IPS DF 6.9 (cell line): ENCODE data around the gene EN2.

Experiments
- DNase-seq: peaks from one replicate; pipeline ENCODE4 v3.0.0-alpha.2; 2013; ENCODE audit warnings: low read depth, low spot score
- H3K27ac ChIP-seq: one replicate; pipeline ENCODE4 v1.5.1; 2013; ENCODE audit warnings: low read length, control low read depth
- H3K27me3 ChIP-seq: 2 replicates; pipeline ENCODE4 v1.6.1; 2013; ENCODE audit warnings: mild to moderate bottlenecking, low read length; ENCODE audit not compliant: control insufficient read depth, insufficient read depth
- H3K36me3 ChIP-seq: 2 replicates; pipeline ENCODE4 v1.6.1; 2013; ENCODE audit warnings: low read length; ENCODE audit not compliant: control insufficient read depth, insufficient read depth
- H3K4me1 ChIP-seq: 2 replicates; pipeline ENCODE4 v1.6.1; 2013; ENCODE audit warnings: low read length; ENCODE audit not compliant: control insufficient read depth, insufficient read depth
- H3K4me3 ChIP-seq: 2 replicates; pipeline ENCODE4 v1.5.1; 2013; ENCODE audit warnings: mild to moderate bottlenecking, low read length
- H3K9me3 ChIP-seq: 2 replicates; pipeline ENCODE4 v1.6.1; 2013; ENCODE audit warnings: low read length, inconsistent platforms; ENCODE audit not compliant: control insufficient read depth, insufficient read depth
- WGBS: extraction: QIAGEN DNeasy Blood & Tissue Kit; methylation state at CpG from one replicate; pipeline ENCODE4 v1.1.7; 2013; ENCODE audit warnings: mixed read lengths, missing lambda C conversion rate; ENCODE audit not compliant: insufficient read length, insufficient coverage; 5-methylcytosine and 5-hydroxymethylcytosine counted together

The EN2 gene

GRCh38 chr7:155457544-155458110 is 302 bp upstream of the EN2 start:
- Histone ChIP-seq H3K27me3 (peaks cover 93% of the 10 kb centered on the region), H3K4me3 (no peak overlapping the region)
- DNase-seq: no peak

GRCh38 chr7:155458878-155459699 is 1.2 kb downstream of the EN2 start:
- no peaks in the 10 kb centered on the region for H3K9me3 ChIP-seq
- no CpG with 5 or more reads among the region's 68 CpGs for WGBS
- DNase-seq: no peak
- H3K4me3 ChIP-seq: no peak overlapping the region
- H3K27me3 ChIP-seq: peaks cover 92% of the 10 kb centered on the region
- H3K4me1 ChIP-seq: 0 out of 2 replicates have a peak, but pooled peaks cover 6% of the 10 kb centered on the region
- H3K36me3 ChIP-seq: no peaks in the 10 kb centered on the region
- H3K27ac ChIP-seq: no peak overlapping the region

More at GRCh38 chr7:155457544-155458110, 302 bp upstream of the EN2 start:
- no CpG with 5 or more reads among the region's 98 CpGs for WGBS
- Histone ChIP-seq H3K36me3 (no peaks in the 10 kb centered on the region), H3K9me3 (no peaks in the 10 kb centered on the region), H3K27ac (no peak overlapping the region), H3K4me1 (peaks cover 7% of the 10 kb centered on the region)

DNA sequence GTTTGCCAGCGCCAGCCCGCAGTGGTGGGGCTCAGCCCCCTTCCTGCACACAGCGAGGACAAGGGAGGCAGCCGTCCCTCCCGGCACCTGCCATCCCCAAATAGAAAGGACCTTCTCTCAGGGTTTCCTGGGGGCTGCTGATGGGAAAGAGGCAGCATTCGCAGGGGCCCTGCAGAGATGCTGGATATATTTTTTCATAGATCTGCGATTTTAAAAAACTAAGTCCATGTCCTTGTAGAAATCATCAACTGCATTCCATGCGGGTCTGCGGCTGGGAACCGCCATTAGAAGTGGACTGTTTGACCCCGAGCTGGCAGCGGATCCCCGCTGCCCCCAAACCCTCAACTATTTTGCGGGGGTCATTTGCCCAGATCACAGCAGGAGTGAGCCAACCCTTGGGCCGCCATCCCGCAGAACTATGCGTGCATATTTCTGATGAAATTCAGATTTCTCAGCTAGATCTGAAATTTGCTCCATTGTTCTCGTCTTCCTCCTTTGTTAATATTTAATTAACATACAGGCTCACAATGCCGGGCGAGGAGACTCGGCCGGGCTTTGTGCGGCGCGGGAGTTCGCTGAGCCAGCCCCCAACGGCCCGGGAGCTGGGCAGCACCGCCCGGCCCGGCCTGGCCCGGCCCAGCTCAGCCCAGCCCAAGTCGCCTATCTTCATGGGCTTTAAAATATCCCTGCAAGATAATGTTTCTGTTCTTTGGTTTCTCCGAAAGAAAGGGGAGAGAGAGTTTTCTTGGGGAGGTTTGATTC is 2.0 kb downstream of the EN2 start:
- no CpG with 5 or more reads among the region's 34 CpGs for WGBS
- Histone ChIP-seq H3K27me3 (peaks cover 90% of the 10 kb centered on the region), H3K36me3 (no peaks in the 10 kb centered on the region), H3K9me3 (no peaks in the 10 kb centered on the region), H3K4me3 (no peak overlapping the region), H3K27ac (no peak overlapping the region), H3K4me1 (0 out of 2 replicates have a peak, but pooled peaks cover 6% of the 10 kb centered on the region)
- no peak for DNase-seq

DNA sequence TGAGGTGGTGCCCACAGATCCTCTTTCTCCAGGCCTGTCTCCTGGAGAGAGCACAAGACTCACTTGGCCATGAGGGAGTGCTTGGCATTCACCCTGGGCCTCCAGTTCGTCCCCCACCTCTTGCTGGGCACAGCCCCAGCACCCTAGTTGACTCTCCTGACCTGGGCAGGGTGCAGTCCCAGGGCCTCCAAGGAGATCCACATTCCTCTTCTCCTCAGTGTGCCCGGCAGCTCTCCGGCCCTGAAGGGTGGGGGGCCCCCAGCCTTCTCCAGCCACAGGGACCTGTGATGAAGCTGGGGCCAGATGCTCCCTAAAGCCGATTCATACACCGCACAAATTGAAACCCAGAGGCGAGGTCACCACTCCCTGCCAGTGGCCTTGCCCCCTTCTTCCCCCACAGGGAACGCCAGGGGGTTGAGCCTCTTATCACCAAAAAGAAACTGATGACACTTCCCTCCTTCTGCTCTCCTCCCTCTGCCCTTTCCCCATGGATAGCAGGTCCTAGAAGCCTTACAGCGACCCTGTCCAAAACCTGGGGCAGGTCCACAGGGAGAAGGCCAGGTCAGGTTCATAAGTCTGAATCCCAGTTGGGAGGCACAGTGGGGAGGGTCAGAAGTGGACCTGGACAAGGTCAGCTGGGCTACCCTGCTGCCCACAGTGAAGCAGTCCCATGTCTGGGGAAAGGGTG is 3.1 kb downstream of the EN2 start:
- H3K27ac ChIP-seq: no peak overlapping the region
- no peak for DNase-seq
- no peak overlapping the region for H3K4me3 ChIP-seq
- WGBS: no CpG with 5 or more reads among the region's 8 CpGs
- H3K4me1 ChIP-seq: peaks cover 6% of the 10 kb centered on the region; the same call in 1 of the 2 replicates
- no peaks in the 10 kb centered on the region for H3K9me3 ChIP-seq
- H3K36me3 ChIP-seq: no peaks in the 10 kb centered on the region
- H3K27me3 ChIP-seq: peaks cover 90% of the 10 kb centered on the region

DNA sequence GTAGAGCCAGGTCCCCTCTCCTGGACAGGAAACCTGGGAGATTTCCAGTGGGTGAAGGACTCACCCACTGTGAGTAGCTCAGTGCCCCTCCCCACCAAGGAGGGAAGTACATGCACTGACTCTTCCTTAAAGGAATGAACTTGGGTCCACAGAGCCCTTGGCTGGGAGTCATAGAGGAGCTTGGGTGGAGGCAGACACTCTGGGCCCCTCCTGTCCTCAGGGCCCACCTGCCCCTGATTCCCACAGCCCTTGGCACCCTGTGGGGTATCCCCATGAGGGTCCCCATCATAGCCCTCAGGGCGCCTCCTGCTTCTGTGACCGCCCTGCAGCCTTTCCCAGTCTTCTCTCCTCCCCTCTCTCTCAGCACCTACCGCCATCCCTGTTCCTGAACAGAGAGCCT is 3.7 kb downstream of the EN2 start:
- no peak for DNase-seq
- H3K4me1 ChIP-seq: peaks cover 5% of the 10 kb centered on the region; the same call in 1 of the 2 replicates
- H3K27me3 ChIP-seq: peaks cover 90% of the 10 kb centered on the region
- H3K4me3 ChIP-seq: no peak overlapping the region
- no peak overlapping the region for H3K27ac ChIP-seq
- no CpG with 5 or more reads among the region's 3 CpGs for WGBS
- H3K36me3 ChIP-seq: no peaks in the 10 kb centered on the region
- H3K9me3 ChIP-seq: no peaks in the 10 kb centered on the region

- Histone ChIP-seq H3K27ac (no peak overlapping the region), H3K27me3 (peaks cover 88% of the 10 kb centered on the region), H3K4me1 (peaks cover 5% of the 10 kb centered on the region; the same call in 1 of the 2 replicates), H3K4me3 (no peak overlapping the region), H3K9me3 (no peaks in the 10 kb centered on the region), H3K36me3 (no peaks in the 10 kb centered on the region)
- WGBS: no CpG with 5 or more reads among the region's 33 CpGs
- no peak for DNase-seq
Measured at GRCh38 chr7:155462163-155462735, 4.3 kb downstream of the EN2 start.

- Histone ChIP-seq H3K27ac (no peak overlapping the region), H3K9me3 (no peaks in the 10 kb centered on the region), H3K27me3 (peaks cover 91% of the 10 kb centered on the region), H3K36me3 (no peaks in the 10 kb centered on the region), H3K4me1 (peaks cover 5% of the 10 kb centered on the region; the same call in 1 of the 2 replicates), H3K4me3 (no peak overlapping the region)
- no peak for DNase-seq
- WGBS: no CpG with 5 or more reads among the region's 15 CpGs
Measured at GRCh38 chr7:155463114-155463811, 5.3 kb downstream of the EN2 start.

- Histone ChIP-seq H3K27ac (no peak overlapping the region), H3K4me3 (no peak overlapping the region), H3K36me3 (no peaks in the 10 kb centered on the region), H3K4me1 (peaks cover 3% of the 10 kb centered on the region; the same call in 1 of the 2 replicates), H3K27me3 (peaks cover 91% of the 10 kb centered on the region), H3K9me3 (no peaks in the 10 kb centered on the region)
- no peak for DNase-seq
- WGBS: no CpG with 5 or more reads among the region's 6 CpGs
Measured at GRCh38 chr7:155464183-155464582, 6.3 kb downstream of the EN2 start.

DNA sequence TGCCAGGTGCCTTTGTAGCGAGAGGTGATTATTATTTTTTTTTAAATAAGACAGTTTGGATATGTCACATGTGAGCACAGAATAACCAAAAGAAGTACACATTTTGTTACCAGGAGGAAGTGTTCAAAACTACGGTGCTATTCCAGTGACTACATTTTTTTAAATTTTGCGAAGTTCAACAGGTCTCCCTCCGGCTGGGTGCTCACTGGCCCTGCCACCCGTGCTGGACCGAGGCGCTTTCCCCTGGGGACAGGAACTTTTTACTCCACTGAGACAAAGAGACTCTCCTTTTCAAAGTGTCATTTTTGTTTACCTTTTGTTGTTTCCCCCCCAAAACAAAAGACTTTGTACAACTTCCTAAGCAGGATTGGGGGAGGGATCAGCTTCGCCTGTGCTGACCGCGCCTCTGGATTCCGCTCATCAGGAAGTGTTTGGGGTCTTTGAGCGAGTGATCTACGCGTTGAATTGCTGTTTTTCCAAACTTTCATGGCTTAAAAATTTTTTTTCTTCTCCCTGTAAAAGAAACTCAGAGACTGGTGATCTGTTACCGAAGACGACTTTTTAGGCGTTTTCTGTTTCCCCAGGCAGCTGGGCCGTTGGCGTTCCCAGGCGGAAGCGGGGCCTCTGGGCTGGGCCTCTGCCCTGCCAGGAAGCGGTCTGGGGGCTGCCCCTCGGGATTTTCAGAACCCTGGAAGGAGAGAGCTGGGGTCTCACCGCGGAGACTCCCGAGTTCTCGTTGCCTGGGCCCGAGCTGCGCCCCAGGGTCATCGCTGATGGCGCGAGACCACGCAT is 7.2 kb downstream of the EN2 start:
- Histone ChIP-seq H3K27me3 (peaks cover 91% of the 10 kb centered on the region), H3K27ac (no peak overlapping the region), H3K36me3 (no peaks in the 10 kb centered on the region), H3K4me3 (no peak overlapping the region), H3K9me3 (no peaks in the 10 kb centered on the region), H3K4me1 (peaks cover 1% of the 10 kb centered on the region; the same call in 1 of the 2 replicates)
- WGBS: no CpG with 5 or more reads among the region's 33 CpGs
- DNase-seq: no peak
